Activated CD4-positive, CD25-positive, alpha-beta regulatory T cell (primary cell): ENCODE measurements around the gene DUSP14.
"Not testable (repeated sequence)": the region's sequence is repeated elsewhere in the genome, so short reads cannot be mapped to it uniquely, and the experiment has no call there.

ENCODE experiments used
- DNase-seq, 4 experiments: peaks; one replicate each; lab custom pipeline; 2025; lab: John Stamatoyannopoulos, UW

DUSP14 gene

GRCh38 chr17:37489197-37490001 is at the start of gene DUSP14:
TSS of gene DUSP14 (plus strand) at chr17:37489891. CDS start at chr17:37512273, 22,382 bp downstream.
- peak; percentile 51 to 79 (median 64) for DNase-seq

DNA sequence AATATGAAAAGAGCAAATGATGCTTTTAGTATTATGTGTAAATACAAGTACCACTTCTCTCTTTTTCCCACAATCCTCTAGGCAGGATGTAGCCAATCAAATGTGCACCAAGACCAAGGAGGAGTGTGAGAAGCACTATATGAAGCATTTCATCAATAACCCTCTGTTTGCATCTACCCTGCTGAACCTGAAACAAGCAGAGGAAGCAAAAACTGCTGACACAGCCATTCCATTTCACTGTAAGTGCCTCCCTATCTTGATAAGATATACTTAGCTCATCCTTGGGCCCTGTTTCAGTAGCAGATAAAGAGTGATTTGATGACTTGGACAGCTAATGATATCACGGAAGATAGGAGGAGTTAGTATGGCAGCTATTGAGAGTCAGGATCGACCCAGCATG is 49.3 kb upstream of the DUSP14 start:
- no peak for DNase-seq

DNA sequence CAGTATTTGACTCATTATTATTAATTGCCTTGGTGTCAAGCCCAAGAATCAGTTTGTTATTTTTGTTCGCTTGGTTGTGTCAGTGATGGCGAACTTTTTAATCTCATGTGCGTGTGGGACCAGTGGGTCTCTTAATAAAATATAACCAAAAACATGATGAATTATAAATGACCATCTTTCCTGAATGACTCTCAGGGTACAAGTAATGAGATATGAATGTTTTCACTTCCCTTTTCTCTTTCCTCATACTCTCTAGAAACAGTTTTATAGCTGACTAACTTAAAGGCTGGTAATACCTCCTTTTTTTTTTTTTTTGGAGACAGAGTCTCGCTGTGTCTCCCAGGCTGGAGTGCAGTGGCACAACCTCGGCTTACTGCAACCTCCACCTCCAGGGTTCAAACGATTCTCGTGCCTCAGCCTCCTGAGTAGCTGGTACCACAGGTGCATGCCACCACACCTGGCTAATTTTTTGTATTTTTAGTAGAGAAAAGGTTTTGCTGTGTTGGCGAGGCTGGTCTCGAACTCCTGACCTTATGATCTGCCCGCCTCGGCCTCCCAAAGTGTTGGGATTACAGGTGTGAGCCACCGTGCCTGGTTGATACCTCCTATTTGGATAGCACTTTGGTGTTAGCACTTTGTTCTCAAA is 48.2 kb upstream of the DUSP14 start:
- not testable (repeated sequence) for DNase-seq

- DNase-seq = no peak
Observed at GRCh38 chr17:37446027-37446426, 43.7 kb upstream of the DUSP14 start.

DNA sequence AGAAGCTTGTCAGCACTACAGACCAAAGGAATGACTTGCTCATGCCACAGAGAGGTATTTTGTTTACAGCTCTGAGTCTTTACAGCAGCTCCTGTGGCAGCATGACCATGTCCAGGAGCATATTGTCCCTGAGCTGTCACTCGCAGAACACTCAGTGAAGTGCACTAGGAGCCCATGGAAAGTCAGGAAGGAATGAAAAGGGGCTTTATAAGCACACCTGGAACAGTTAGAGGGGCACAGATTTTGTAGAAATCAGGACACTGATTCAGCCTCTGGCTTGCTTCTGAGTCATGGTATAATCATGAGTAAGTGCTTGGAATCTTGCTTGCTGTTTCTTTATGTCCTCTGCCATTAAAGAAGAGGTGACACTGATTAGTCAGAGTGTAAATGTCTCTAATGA is 42.0 kb upstream of the DUSP14 start:
- no peak for DNase-seq

DNA sequence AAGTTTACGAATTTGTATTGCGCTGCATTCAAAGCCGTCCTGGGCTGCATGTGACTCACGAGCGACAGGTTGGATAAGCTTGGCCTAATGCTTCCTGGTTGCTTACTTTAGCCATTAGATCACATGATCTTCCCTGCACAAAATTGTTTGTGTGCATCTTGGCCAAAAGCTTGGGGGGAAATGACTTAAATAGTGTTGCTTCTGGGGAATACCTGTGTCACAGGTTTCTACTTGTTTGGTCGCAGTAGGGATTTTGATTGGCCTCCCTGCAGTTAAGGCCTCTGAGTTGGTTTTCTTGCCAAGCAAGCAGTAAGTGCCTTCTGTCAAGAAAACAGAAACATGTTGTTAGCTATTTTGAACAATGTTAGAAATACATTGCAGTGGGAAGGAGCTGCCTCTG is 39.6 kb upstream of the DUSP14 start:
- DNase-seq = no peak

DNA sequence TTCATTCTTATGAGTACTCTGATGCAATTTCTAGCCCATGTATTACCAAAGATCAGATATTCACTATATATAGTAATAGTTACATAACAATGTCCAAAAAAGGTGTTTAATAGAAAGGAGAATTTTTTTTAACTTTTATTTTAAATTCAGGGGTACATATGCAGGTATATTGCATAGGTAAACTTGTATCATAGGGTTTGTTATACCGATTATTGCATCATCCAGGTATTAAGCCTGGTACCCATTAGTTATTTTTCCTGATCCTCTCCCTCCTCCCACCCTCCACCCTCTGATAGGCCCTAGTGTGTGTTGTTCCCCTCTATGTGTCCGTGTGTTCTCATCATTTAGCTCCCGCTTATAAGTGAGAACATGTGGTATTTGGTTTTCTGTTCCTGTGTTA is 31.9 kb upstream of the DUSP14 start:
- DNase-seq = not testable (repeated sequence)

DNA sequence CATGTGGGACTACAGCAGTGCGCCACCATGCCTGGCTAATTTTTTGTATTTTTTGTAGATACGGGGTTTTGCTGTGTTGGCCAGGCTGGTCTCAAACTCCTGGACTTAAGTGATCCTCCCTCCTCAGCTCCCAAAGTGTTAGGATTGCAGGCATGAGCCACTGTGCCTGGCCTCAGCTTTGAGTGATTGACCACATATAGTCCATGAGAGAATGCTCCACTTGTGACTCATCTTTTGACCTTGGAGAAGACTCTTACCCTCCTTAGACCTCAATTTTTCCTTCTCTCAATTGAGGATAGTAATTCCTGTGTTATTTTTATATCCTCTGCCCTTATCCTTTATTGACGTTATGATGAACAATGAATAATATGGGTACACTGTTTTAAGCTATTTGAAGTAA is 30.9 kb upstream of the DUSP14 start:
- DNase-seq = no peak

- no peak for DNase-seq
Observed at GRCh38 chr17:37461668-37462067, 28.0 kb upstream of the DUSP14 start.

DNA sequence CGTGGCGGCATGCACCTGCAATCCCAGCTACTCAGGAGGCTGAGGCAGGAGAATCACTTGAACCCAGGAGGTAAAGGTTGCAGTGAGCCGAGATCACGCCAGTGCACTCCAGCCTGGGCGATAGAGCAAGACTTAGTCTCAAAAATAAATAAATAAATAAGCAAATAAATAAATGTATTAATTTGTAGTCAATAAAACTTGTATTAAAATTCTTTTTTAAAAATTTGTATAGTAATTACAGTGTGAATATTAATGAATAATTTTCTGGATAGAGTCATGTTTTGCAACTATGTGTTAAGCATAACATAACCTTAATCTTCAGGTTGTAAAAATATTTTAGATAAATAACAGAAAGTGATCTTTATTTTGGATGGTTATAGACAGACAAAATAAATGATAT is 27.2 kb upstream of the DUSP14 start:
- DNase-seq = no peak

GRCh38 chr17:37463039-37463438 is 26.7 kb upstream of the DUSP14 start:
- DNase-seq = no peak

DNA sequence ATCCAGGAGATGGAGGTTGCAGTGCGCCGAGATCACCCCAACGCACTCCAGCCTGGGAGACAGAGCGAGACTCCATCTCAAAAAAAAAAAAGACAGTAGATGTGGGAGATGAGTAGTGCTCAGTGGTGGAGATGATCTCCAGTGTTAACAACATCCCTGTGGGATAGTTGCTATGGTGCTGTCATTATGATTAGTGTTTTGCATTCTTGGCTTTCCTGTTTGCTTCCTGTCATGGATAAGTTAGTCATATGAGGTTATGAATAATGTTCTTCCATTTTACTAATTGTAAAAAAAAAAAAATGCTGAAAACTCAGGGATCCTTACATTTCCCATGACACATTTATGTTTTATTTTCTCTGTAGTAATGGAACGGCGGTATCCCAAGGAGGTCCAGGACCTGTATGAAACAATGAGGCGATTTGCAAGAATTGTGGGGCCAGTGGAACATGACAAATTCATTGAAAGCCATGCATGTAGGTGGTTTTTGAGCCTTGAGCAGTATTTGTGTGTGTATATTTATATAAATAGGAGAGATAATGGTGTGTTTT is 24.5 kb upstream of the DUSP14 start:
- DNase-seq = no peak

DNA sequence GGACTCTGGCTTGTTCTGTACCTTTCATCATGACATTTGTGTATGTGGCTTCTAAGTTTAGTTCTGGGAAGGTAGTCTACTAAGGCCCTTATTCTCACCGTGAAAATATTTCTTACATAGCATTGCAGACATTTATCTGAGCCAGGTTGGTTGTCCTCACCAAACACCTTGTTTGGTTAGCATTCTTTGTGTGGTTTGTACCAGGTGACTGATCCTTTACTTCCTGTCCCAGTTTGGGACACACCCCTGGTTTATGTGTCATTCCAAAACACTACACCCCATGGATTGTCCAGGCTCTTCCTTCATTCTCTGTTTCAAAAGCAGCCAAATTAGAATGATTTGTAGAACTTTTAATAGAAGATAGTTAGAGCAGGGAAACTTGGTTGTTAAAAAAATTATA is 23.2 kb upstream of the DUSP14 start:
- DNase-seq = no peak

DNA sequence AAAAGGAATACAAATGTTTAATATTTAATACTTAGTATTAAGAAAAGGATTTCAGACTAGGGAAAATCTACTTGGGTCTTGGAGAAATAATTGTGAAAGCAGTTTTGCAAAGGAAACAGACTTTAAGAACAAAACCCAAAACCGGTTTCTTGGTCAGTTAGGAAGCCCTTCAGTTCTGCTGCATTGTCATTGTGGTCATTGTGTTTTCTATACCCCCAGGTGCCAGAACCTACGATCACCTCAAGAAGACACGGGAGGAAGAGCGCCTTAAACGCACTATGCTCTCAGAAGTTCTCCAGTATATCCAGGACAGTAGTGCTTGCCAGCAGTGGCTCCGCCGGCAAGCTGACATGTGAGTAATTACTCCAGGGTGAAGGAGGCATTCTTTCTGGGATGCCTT is 19.5 kb upstream of the DUSP14 start:
- DNase-seq = no peak

GRCh38 chr17:37475731-37476420 is 13.8 kb upstream of the DUSP14 start:
- no peak for DNase-seq

DNA sequence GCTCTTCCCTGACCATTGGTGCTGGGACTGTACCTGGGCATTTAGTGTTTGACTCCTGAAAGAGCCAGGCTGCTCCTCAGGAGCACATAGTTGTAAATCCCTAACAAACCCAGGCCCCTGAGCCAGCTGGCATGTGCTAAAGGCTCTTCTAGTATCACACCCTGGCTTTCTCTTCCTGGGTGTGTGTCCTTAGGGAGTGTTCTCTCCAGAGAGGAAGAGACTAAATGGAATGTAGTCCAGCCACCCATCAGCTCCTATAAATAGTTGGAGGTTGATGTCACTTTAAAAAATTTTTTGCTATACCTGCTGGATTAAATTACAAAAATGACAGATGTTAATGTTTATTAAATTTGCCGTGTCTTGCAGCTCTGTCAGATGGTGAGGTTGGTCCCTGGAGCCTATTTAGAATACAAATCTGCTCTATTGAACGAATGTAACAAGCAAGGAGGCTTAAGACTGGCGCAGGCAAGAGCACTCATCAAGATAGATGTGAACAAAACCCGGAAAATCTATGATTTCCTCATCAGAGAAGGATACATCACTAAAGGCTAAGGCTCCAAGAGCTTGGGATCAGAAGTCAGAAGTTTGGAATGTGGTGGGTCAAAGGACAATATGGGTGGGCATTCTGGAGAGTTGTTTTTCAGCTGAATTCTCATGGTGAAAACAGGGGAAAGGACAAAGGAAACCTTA is 13.1 kb upstream of the DUSP14 start:
- DNase-seq = no peak

DNA sequence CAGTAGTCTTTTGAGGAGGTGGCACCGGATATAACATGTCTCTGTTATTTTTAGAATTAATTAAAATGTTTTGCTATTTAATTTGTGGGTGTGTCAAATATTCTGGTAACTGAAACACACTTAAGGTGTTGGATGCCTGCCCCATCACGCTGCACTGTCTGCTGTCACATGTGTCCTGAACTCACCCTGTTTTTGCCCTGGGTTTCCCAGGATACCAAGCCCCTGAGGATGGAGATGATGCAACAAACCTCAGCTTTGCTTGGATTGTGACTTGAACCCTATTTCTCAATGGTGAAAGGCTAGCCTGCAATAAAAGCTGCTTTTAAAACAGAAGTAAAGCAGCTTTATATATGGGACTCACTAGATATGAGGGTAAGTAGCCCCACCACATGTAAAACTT is 11.5 kb upstream of the DUSP14 start:
- no peak for DNase-seq

- DNase-seq = no peak
Observed at GRCh38 chr17:37479025-37479424, 10.7 kb upstream of the DUSP14 start.

GRCh38 chr17:37480427-37480826 is 9.3 kb upstream of the DUSP14 start:
- DNase-seq = no peak

DNA sequence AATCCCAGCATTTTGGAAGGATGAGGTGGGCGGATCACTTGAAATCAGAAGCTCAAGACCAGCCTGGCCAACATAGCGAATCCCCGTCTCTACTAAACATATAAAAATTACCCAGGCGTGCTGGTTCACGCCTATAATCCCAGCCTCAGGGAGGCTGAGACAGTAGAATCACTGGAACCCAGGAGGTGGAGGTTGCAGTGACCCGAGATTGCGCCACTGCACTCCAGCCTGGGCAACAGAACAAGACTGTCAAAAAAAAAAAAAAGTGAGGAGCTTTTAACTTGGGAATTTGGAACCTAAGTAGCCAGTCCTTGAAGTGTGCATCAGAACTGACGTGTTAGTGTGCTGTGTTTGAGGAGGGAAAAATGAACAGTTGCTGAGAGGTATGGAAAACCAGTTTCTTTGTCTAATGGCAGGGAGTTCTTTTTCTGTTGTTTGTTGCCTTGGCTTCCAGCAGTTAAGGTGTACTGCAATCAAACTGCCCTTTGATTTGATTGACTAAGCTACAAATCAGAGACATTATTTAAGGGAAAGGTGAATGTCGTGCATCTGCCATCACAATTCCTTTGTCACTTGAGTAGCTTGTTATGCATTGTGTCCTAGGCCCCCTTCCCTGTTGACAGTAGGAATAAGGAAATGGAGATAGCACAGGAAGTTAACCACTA is 8.6 kb upstream of the DUSP14 start:
- no peak for DNase-seq

GRCh38 chr17:37483311-37484039 is 6.2 kb upstream of the DUSP14 start:
- no peak for DNase-seq
